AML-193 (cell line): ENCODE data around the gene CYBC1.
"Not testable (repeated sequence)": the region's sequence is repeated elsewhere in the genome, so short reads cannot be mapped to it uniquely, and the experiment has no call there.

Experiments
- DNase-seq, 2 experiments: peaks; one replicate each; lab custom pipeline; 2025; lab: John Stamatoyannopoulos, UW

CYBC1 gene

DNA sequence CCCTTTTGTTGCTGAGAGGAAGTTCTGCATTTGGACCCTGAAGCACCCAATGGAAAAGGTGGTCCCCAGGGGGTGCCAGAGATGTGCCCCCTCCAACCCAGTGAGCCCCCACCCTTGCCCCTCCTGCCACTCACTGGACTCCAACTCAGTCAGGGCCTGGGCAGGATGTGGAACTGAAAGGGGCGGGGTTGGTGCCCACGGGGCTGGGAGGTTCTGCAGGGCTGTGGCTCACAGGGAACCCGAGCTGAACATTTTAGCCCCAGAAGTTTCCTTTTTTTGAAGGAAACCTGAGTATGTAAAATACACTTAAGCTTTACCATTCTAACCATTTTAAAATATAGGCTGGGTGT lies 16.4 kb downstream of the CYBC1 start:
- no peak for DNase-seq

DNA sequence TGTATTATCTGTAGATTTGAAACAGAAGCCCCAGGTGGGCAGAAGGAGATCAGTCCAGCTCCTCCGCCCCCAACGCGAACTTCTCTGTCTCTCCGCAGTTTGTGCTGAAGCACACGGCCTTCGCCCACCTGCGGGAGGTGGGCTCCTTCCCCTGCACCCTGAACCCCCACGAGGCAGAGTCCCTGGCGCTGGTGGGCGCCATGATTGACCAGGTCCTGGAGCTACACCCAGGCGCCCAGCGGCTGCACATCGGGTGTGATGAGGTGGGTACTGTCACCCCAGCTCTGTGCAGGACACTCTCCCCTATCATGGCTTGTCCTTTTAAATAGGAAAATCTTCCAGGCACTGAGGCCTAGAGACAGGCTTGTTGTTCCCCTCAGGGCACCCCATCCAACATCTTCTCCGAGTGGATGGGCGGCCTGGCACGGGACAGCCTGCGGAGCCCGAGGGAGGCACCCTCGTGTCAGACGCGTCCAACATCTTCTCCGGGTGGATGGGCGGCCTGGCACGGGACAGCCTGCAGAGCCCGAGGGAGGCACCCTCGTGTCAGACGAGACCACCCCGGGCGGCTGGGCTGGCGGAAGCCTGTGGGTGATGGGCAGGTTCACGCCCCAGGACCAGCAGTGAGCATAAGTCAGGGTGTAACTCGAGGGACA lies 16.9 kb downstream of the CYBC1 start:
- no peak for DNase-seq

- DNase-seq: no peak
Observed at GRCh38 chr17:82432017-82432416, 18.5 kb downstream of the CYBC1 start.

- DNase-seq: no peak
Observed at GRCh38 chr17:82429824-82430223, 20.7 kb downstream of the CYBC1 start.

DNA sequence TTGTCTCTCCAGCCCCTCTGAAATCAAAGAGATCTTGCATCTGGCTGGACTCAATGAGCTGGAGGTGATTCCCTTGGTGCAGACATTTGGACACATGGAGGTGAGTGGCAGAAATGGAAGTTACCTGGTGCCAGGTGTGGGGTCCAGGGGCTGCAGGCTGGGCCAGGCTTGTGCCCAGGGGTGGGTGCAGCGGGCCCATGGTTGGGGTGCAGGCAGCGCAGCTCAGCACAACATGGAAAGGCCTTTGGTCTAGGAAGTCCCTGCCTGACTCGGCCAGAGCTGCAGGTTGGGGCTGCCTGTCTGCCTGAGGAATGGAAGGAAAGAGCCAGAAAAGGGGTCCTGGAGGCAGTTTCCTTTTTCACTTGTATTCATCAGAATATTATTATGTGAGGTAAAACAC lies 22.0 kb downstream of the CYBC1 start:
- DNase-seq: no peak

GRCh38 chr17:82424863-82425159 lies 25.7 kb downstream of the CYBC1 start:
- no peak for DNase-seq

- peak; percentile 78 to 79 for DNase-seq
Observed at GRCh38 chr17:82424001-82424862, 26.3 kb downstream of the CYBC1 start.

- peak; percentile 12 to 29 for DNase-seq
Observed at GRCh38 chr17:82419540-82419939, 31.0 kb downstream of the CYBC1 start.

- DNase-seq: peak; percentile 76 to 80
Observed at GRCh38 chr17:82418001-82418986, 32.3 kb downstream of the CYBC1 start, which contains the start of the genes HEXD and OGFOD3. Gene HEXD, plus strand, starts transcription at chr17:82418347. Its CDS starts 1,453 bp downstream, at chr17:82419800. Gene OGFOD3, minus strand, starts transcription at chr17:82418586. Its CDS starts 101 bp downstream, at chr17:82418485.

DNA sequence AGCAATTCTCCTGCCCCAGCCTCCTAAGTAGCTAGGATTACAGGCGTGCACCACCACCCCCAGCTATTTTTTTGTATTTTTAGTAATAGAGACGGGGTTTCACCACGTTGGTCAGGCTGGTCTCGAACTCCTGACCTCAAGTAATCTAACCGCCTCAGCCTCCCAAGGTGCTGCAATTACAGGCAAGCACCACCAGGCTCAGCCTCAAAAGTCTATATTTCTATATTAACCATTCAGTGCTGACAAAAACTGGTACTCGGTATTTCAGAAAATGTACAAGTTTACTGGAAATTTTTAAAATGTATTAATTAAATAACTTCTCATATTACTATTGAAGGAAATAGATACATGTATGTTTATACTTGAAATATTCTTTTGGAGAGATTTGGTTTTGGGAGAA lies 33.8 kb downstream of the CYBC1 start:
- DNase-seq: peak in 1 of 2 experiments; percentile 28

DNA sequence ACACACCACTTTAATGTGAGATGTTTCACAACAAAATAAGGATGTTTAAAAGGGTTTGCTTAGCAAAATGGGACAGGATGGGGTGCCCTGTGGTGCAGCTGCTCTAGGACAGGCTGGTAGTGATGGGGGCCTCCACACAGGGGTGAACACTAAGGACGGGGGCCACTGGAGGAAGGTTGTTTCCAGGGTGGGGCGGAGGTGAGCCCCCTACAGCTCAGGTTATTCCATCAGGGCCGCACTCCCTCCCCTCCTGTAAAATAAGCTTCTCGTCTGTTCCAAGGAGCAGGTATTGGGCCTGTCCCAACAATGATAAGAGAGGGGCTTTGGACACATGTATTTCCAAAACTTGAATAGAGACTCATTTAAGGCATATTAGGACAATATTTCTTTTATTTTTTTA lies 34.3 kb downstream of the CYBC1 start:
- DNase-seq: no peak

DNA sequence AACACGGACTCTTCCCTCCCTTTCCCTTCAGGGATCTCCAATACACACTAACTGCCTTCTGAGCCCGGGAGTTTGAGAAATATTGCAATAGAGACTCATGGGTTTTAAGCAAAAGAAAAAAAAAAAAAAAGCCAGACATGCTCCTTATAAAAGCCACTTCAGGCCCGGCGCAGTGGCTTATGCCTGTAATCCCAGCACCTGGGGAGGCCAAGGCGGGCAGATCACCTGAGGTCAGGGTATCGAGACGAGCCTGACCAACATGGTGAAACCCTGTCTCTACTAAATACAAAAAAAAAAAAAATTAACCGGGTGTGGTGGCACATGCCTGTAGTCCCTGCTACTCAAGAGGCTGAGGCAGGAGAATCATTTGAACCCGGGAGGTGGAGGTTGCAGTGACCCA lies 34.8 kb downstream of the CYBC1 start:
- DNase-seq: no peak

- DNase-seq: no peak
Observed at GRCh38 chr17:82415336-82415735, 35.2 kb downstream of the CYBC1 start.

DNA sequence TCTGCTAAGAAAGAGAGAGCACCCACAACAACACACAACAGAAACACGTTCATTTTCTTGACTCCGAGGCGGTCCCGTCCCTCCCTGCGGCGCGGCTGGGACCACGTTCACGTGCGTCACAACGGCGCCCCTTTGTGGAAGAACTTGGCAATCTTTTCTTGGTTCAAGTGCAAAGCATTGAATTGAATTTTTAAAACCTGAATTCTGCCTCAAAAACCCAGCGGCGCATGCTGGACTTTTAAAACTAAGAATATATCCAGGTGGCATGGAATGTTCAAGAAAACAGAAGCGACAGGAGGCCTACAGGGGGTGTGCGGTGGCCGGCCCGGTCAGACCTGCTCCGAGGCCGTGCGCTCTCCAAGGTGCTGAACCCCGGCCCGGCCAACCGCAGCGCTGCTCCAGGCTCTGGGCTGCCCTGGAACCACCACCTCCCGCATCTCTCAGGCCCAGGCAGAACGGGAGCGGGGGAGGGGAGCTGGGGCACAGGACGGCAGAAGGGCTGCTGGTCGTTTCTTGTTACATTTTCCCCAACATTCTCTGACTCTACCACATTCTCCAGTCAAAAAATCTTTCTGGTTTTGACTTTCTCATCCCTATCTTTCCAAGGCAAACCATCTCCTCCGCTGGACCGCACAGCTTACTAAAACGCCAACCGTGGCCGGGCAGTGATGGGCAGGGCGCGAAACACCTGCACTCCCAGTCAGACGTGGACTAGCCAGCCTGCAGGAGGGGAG lies 35.8 kb downstream of the CYBC1 start:
- peak; percentile 69 to 79 for DNase-seq

DNA sequence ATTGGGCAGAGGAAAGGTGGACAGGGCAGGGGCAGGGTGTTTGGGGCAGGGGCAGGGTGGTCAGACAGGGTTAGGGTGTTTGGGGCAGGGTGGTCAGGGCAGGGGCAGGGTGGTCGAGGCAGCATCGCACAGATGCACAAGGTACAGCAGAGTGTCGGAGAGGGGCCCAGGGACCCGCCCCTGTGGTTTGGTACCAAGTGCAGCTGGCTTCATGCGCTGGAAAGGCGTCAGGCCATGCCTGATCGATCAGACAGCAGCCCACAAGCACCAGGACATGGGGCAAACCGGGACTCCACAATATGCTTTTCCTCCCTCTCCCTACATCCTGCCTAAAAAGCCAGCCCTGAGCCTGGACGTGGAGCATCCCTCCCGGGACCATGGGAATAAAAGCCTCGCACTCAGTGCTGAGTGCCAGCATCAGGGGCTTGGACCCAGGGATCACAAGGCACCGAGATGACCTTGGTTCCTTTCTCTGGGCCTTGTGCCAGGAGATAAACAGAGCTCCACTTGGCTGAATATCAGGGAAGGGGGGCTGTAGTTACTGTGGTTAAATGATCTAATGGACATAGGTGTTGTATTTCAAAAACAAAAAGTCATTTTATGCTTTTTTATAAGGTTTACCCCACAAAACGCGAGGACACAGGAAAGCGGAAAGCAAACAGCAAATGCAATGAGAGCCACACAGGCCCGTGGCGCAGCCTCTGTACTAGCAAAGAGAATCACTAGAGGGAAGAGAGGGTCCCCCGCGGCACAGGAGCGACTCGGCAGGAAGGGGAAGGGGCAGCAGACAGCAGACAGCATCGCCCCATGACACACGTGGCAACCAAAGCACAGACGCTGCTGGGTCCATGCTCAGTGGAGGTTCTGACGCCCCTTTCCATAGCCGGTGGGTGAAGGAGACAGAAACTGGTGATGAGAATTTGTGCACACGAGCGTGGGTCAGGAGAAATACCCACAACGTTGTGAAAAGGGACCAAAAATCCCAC lies 37.7 kb downstream of the CYBC1 start:
- no peak for DNase-seq

GRCh38 chr17:82412081-82412480 lies 38.5 kb downstream of the CYBC1 start:
- DNase-seq: not testable (repeated sequence)

DNA sequence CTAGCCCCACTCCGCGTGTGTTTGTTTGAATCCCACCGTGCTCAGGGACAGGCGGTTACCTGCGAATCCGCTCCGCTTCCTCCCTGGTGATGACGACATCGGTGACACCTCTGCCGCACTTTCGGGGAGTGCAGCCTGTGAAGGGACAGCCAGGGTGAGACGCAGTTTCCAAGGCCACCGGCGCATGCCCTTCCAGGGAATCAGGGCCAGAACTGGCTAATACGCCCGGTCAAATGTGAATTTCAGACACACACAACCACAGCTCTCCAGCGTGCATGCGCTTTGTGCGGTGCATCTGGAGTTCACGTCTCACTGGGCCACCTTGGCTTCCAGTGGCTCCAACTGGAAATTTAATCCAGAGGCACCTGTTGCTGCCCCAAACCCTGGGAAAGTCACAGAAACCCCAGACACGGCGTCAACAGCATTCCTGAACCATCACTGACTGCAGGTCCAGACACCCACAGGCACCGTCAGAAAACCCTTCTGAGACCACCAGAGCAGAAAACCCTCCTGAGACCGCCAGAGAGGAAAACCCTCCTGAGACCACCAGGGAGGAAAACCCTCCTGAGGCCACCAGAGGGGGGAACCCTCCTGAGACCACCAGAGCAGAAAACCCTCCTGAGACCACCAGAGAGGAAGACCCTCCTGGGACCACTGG lies 39.0 kb downstream of the CYBC1 start:
- DNase-seq: no peak

DNA sequence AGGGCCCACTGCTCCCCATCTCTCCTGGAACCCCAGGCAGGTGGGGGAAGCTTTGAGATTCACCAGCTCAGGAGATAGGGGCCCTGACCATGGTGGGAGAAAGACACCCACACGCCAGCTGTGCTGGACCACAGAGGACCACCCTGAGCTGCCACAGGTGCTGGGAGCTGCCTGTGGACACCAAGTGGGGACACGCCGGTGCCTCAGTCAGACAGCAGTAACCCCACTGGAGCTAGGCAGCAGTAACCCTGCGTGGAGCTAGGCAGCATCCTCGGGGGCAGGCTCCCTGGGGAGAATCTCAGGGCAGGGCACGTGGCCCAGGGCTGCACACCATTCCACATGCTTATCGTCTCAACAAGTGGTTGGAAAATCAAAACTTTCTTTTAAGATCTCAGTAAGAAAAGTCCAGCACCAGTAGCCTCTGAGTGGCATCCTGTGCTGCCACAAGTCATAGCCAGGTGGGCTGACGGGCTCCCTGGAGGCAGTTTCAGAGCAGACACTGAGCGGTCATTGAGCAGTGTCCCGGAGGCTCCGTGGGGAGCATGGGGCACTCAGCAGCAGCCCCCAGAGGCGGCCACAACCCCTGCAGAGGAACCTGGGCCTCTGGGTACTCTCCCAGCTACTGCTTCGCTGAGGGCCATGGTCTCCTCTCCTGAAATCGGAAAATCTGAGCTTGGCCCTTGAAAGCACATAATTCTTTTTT lies 40.4 kb downstream of the CYBC1 start:
- no peak for DNase-seq

- DNase-seq: no peak
Observed at GRCh38 chr17:82408938-82409318, 41.6 kb downstream of the CYBC1 start.
